ENCODE results near the gene AFF3. TPM values are rescaled to one million over a fixed set of nuclear protein-coding genes. Genes with fewer than 3 reads are reported as not detected.
"Not testable (repeated sequence)": the region's sequence is repeated elsewhere in the genome, so short reads cannot be mapped to it uniquely, and the experiment has no call there.

The AFF3 gene
- total and polyA plus RNA-seq, 2 of the 4 experiments (the other 2 are of a cell fraction) = 12.9 to 14.3 TPM

DNA sequence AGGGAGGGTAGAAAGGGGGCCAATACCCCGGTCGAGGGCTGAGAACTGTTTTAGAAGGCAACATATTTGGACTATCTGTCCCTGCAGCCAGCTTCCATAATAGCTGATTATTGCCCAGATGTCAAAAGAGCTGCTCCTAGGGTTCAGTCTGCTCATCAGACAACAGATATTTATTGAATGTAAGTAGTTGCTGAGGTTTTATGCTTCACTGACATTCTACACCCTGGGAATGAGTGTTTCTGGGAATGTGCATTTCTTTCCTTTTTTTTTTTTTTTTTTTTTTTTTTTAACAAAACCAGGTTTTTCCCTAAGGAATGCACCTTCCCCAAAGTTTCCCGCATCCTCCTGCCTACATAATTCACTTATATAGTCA, 33.8 kb downstream of the AFF3 start:
- Histone ChIP-seq H3K4me1 (ENCODE audit: control insufficient read depth, insufficient read depth, low read length) (peaks cover 14% of the 10 kb centered on the region), H3K4ac (ENCODE audit: low read depth, low read length) (peak overlapping the region; percentile 12; the same call in 1 of the 2 replicates), H3K14ac (replicated peaks; ENCODE audit: low read depth, low read length) (peak overlapping the region; percentile 44; the same call in 1 of the 2 replicates)
- H3K9me1 ChIP-seq (ENCODE audit: insufficient read depth, low read length); H2BK15ac ChIP-seq (ENCODE audit: low read depth, low read length); H2BK120ac ChIP-seq (ENCODE audit: low read depth, low read length); in situ Hi-C loops (cut with MboI; ENCODE audit: low sequenced_read_pairs); H3K23ac ChIP-seq (ENCODE audit: low read depth, low read length); H2AK9ac ChIP-seq (replicated peaks; ENCODE audit: low read depth, low read length, poor library complexity); H3K27me3 ChIP-seq (ENCODE audit: control insufficient read depth, insufficient read depth, low read length); H3K18ac ChIP-seq (ENCODE audit: low read depth, low read length); H2AFZ ChIP-seq (replicated peaks; ENCODE audit: low read length, poor library complexity); H3K4me2 ChIP-seq (ENCODE audit: low read depth, low read length); H3K27ac ChIP-seq (ENCODE audit: insufficient read depth, low read length); H3K56ac ChIP-seq (ENCODE audit: extremely low read depth, insufficient read depth, low read length); H3K4me3 ChIP-seq (ENCODE audit: insufficient read depth, low read depth, low read length); H4K91ac ChIP-seq (ENCODE audit: insufficient read depth, low read depth, low read length); H4K8ac ChIP-seq (ENCODE audit: low read depth in 2 of 2, low read length in 2 of 2); H4K5ac ChIP-seq (ENCODE audit: low read depth, low read length); H4K20me1 ChIP-seq (ENCODE audit: insufficient read depth, low read length); CTCF ChIA-PET; H2BK20ac ChIP-seq (ENCODE audit: low read depth, low read length); ATAC-seq (ENCODE audit: low read depth); H3K36me3 ChIP-seq (ENCODE audit: control insufficient read depth, insufficient read depth, low read length); H3K79me1 ChIP-seq (ENCODE audit: low read depth in 1 of 2, low read length in 2 of 2); BruUV-seq (replicated peaks); H2BK5ac ChIP-seq (ENCODE audit: low read depth, low read length, poor library complexity, severe bottlenecking); H3K9ac ChIP-seq (ENCODE audit: low read depth, low read length); H3K9me3 ChIP-seq (ENCODE audit: control insufficient read depth, insufficient read depth, low read length); POLR2A ChIA-PET (ENCODE audit: unreplicated experiment); dilution Hi-C loops (cut with HindIII; ENCODE audit: low sequenced_read_pairs, unreplicated experiment); H2AK5ac ChIP-seq (ENCODE audit: low read depth, low read length): not testable (repeated sequence)
- WGBS, 2 experiments (ENCODE audit: extremely low coverage in 2 of 2, insufficient read length in 1 of 2) = no CpG with 5 or more reads among the region's 3 CpGs
- intact Hi-C loops (cut with micrococcal nuclease) = loop anchor here (5.0 kb wide), 2 partner anchors 96 to 124 kb away; no protein-coding TSS in a partner anchor
- peak; percentile 8 for DNase-seq

All from IMR-90 (cell line).